GM10248 (cell line): ENCODE results near the gene SLC2A4RG.

Source experiments
- CTCF ChIA-PET: fragments of 300-600 bp; sonication (Branson Sonifier 250); formaldehyde crosslinking; extraction: SDS; loops from one replicate; lab custom pipeline; 2021; ENCODE audit warnings: antibody characterized with exemption; lab: Yijun Ruan, JAX
- POLR2A ChIA-PET: fragments of 350-650 bp; sonication (Branson Sonifier 250); formaldehyde crosslinking; extraction: SDS; loops from one replicate; lab custom pipeline; 2020; ENCODE audit warnings: antibody characterized with exemption; lab: Yijun Ruan, JAX
- DNase-seq: peaks from one replicate; pipeline ENCODE4 v3.0.0; 2012; ENCODE audit errors: extremely low spot score
- CTCF ChIP-seq: IDR thresholded peaks from 2 replicates; pipeline ENCODE4 v1.5.1; 2012; ENCODE audit warnings: mild to moderate bottlenecking, low read depth; ENCODE audit errors: extremely low read depth, missing control alignments, control extremely low read depth

The SLC2A4RG gene

GRCh38 chr20:63700199-63701050, 39.2 kb upstream of the SLC2A4RG start:
- ChIA-PET CTCF (no interaction called here), POLR2A (no interaction called here)
- DNase-seq: no peak
- TF ChIP-seq CTCF: no peak

- POLR2A ChIA-PET: no interaction called here
- CTCF ChIA-PET: no interaction called here
- TF ChIP-seq CTCF: no peak
- DNase-seq: no peak
These were observed 38.6 kb upstream of the SLC2A4RG start for GRCh38 chr20:63701051-63701328.

GRCh38 chr20:63701329-63702035, 38.1 kb upstream of the SLC2A4RG start:
- POLR2A ChIA-PET: no interaction called here
- CTCF ChIA-PET: no interaction called here
- DNase-seq: no peak
- TF ChIP-seq CTCF: no peak

- ChIA-PET CTCF (no interaction called here), POLR2A (no interaction called here)
- no peak for DNase-seq
- no peak for TF ChIP-seq CTCF
These were observed 37.4 kb upstream of the SLC2A4RG start for GRCh38 chr20:63702036-63702665.

- no peak for TF ChIP-seq CTCF
- CTCF ChIA-PET: no interaction called here
- POLR2A ChIA-PET: no interaction called here
These were observed 36.7 kb upstream of the SLC2A4RG start for GRCh38 chr20:63702751-63703470.

GRCh38 chr20:63703471-63703975, 36.1 kb upstream of the SLC2A4RG start:
- TF ChIP-seq CTCF: no peak
- ChIA-PET CTCF (interaction anchor here (1.1 kb wide), 1 partner anchor 166 kb away, joined by 3 read pairs; no protein-coding TSS in a partner anchor), POLR2A (no interaction called here)
- DNase-seq: no peak

More at GRCh38 chr20:63702751-63703470, 36.7 kb upstream of the SLC2A4RG start:
- no peak for DNase-seq
